Tibial nerve (tissue), 4 donors: ENCODE measurements around the gene JARID2. TPM values are rescaled to one million over a fixed set of nuclear protein-coding genes. Genes with fewer than 3 reads are reported as not detected.

Source experiments
- DNase-seq, 2 donors: peaks; one replicate each; pipeline ENCODE4 v3.0.0-alpha.2; 2019; ENCODE audit warnings: low spot score in 2 of 2
- H3K27ac ChIP-seq, 4 donors: fragments of 200-600 bp; sonication (generic) in 3 of 4; one replicate each; pipeline ENCODE4 v1.5.1; 2017 to 2019; ENCODE audit warnings: mild to moderate bottlenecking in 1 of 4
- H3K27me3 ChIP-seq, 2 donors: fragments of 200-600 bp; sonication (generic) in 1 of 2; one replicate each; pipeline versions ENCODE4 v1.5.1 to v1.6.0; 2017 to 2019
- H3K36me3 ChIP-seq, 3 donors: fragments of 200-600 bp; sonication (generic); one replicate each; pipeline ENCODE4 v1.5.1; 2018 to 2019
- H3K4me1 ChIP-seq, 4 donors: fragments of 200-600 bp; sonication (generic) in 3 of 4; one replicate each; pipeline ENCODE4 v1.5.1; 2017 to 2019
- H3K4me3 ChIP-seq, 4 donors: fragments of 200-600 bp; sonication (generic) in 3 of 4; one replicate each; pipeline ENCODE4 v1.5.1; 2017 to 2019; ENCODE audit warnings: mild to moderate bottlenecking in 1 of 4, moderate library complexity in 1 of 4
- H3K9me3 ChIP-seq, 4 donors: fragments of 200-600 bp; sonication (generic) in 3 of 4; one replicate each; pipeline ENCODE4 v1.5.1; 2017 to 2019
- EP300 ChIP-seq, 2 donors: sonication (generic); formaldehyde crosslinking; IDR thresholded peaks; one replicate each; pipeline ENCODE4 v1.6.1; 2017; ENCODE audit warnings: antibody characterized with exemption in 2 of 2, mild to moderate bottlenecking in 1 of 2
- POLR2A ChIP-seq, 2 donors: fragments of 450-650 bp; IDR thresholded peaks; one replicate each; pipeline ENCODE4 v1.6.1; 2017; ENCODE audit warnings: antibody characterized with exemption in 2 of 2, mild to moderate bottlenecking in 2 of 2, moderate library complexity in 2 of 2
- WGBS, 2 donors: methylation state at CpG; one replicate each; pipeline ENCODE4 v1.1.5; 2018; 5-methylcytosine and 5-hydroxymethylcytosine counted together
- total RNA-seq, 4 donors: library from RNA; depleted of rRNA; stranded (reverse); fragments of >200 nt; gene quantifications; one replicate each; pipeline ENCODE4 v1.1.0, GENCODE V29; 2016
- TF ChIP-seq, protein P1 (sequence below), 5 experiments: fragments of 200-600 bp in 3 of 5; fragments of 450-650 bp in 2 of 5; sonication (generic) in 3 of 5; IDR thresholded peaks; one replicate each; pipeline ENCODE4 v1.5.1; 2016 to 2019; ENCODE audit warnings: antibody characterized with exemption in 5 of 5, mild to moderate bottlenecking in 3 of 5, moderate library complexity in 2 of 5

Gene JARID2
- total RNA-seq, 4 donors from 2014 or later, result 9.0 to 26.1 (median 9.8) TPM

DNA sequence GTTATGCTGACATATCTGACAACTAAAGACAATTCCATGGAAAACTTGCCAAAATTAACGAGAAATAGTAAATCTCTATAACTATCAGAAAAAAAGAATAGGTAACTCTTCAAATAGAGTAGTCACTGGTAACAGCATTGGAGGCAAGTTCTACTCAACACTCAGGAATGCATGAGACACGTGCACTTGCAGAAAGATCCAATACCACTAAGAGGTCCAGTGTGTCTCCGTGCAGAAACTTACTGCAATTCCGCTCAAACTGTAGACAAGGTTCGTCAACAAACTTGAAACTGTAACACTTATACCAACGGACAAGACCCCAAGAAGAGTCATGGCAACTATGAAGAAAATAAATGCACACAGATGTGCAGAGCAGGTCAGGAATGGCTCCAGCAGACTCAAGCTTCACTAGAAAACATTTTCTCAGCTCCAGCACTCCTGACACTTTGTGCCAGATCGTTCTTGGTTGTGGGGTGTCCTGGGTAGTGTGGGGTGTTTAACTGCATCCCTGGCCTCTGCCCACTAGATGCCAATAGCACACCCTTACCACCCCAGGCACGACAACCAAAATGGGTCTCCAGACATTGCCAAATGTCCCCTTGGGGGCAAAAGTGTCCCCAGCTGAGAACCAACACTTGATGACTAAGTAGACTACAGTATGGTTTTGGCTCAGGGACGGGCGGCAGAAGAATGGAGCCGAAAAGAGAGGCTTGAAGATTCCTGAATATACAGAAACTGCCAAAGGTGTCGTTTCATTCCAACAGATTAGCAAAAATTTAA, 282.2 kb downstream of the JARID2 start:
- DNase-seq, result no peak

DNA sequence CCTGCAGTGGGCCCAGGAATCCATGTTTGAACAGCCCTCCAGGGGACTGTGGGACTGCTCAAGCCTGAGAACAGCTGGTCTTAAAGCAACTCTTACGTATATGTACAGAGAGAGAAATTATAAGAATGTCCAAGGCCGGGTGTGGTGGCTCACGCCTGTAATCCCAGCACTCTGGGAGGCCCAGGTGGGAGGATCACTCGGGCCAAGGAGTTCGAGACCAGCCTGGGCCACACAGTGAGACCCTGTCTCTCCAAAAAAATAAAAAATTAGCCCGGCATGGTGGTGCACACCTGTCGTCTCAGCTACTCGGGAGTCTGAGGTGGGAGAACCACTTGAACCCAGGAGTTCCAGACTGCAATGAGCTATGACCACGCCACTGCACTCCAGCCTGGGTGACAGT, 283.0 kb downstream of the JARID2 start:
- no peak overlapping the region for H3K27ac ChIP-seq
- H3K36me3 ChIP-seq, result peaks cover 0 to 84% (median 0%) of the 10 kb centered on the region in 3 donors
- H3K4me1 ChIP-seq, result no peaks in the 10 kb centered on the region
- H3K27me3 ChIP-seq, result no peaks in the 10 kb centered on the region
- peaks cover 0 to 3% (median 0%) of the 10 kb centered on the region in 4 donors for H3K9me3 ChIP-seq
- TF ChIP-seq EP300 (IDR thresholded peaks at IDR 0.05), result no peak
- no peak for TF ChIP-seq POLR2A (IDR thresholded peaks at IDR 0.05)
- TF ChIP-seq, protein P1, sequence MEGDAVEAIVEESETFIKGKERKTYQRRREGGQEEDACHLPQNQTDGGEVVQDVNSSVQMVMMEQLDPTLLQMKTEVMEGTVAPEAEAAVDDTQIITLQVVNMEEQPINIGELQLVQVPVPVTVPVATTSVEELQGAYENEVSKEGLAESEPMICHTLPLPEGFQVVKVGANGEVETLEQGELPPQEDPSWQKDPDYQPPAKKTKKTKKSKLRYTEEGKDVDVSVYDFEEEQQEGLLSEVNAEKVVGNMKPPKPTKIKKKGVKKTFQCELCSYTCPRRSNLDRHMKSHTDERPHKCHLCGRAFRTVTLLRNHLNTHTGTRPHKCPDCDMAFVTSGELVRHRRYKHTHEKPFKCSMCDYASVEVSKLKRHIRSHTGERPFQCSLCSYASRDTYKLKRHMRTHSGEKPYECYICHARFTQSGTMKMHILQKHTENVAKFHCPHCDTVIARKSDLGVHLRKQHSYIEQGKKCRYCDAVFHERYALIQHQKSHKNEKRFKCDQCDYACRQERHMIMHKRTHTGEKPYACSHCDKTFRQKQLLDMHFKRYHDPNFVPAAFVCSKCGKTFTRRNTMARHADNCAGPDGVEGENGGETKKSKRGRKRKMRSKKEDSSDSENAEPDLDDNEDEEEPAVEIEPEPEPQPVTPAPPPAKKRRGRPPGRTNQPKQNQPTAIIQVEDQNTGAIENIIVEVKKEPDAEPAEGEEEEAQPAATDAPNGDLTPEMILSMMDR (IDR thresholded peaks at IDR 0.05), result no peak
- H3K4me3 ChIP-seq, result no peak overlapping the region
- no peak for DNase-seq
- WGBS, 2 donors, result 93 to 97% methylated on average over 9 of the region's 9 CpGs

More for the DNA sequence above, 282.2 kb downstream of the JARID2 start:
- H3K9me3 ChIP-seq, result peaks cover 0 to 3% (median 0%) of the 10 kb centered on the region in 4 donors
- H3K27me3 ChIP-seq, result no peaks in the 10 kb centered on the region
- no peaks in the 10 kb centered on the region for H3K4me1 ChIP-seq
- TF ChIP-seq, protein P1 (IDR thresholded peaks at IDR 0.05), result no peak
- no peak for TF ChIP-seq POLR2A (IDR thresholded peaks at IDR 0.05)
- TF ChIP-seq EP300 (IDR thresholded peaks at IDR 0.05), result no peak
- no peak overlapping the region for H3K27ac ChIP-seq
- 93 to 94% methylated on average over 12 of the region's 12 CpGs for WGBS, 2 donors
- H3K4me3 ChIP-seq, result no peak overlapping the region
- peaks cover 0 to 87% (median 0%) of the 10 kb centered on the region in 3 donors for H3K36me3 ChIP-seq

DNA sequence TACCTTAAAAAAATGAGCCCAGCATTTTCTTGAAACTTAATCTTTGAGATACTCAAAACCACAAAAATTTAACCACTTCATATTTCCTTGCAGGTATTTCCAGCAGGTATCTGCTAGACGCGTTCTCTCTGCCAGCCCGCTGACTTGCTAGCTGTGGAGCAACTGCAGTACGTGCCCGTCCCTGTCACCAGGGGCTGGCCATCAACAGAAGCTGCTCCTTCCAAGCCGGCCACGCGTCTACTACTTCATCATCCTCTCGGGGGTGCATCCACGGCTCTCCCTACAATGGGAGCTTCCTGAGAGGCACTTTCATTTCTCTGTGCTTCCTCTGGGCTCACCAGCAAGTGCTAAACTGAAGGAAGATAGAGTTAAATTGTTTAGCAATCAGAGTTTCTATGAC, 284.5 kb downstream of the JARID2 start:
- Histone ChIP-seq H3K4me1 (no peaks in the 10 kb centered on the region), H3K9me3 (peaks cover 0 to 3% (median 0%) of the 10 kb centered on the region in 4 donors), H3K27ac (no peak overlapping the region), H3K4me3 (no peak overlapping the region), H3K36me3 (peaks cover 0 to 69% (median 0%) of the 10 kb centered on the region in 3 donors), H3K27me3 (no peaks in the 10 kb centered on the region)
- 94 to 95% methylated on average over 10 of the region's 10 CpGs for WGBS, 2 donors
- no peak for TF ChIP-seq EP300 (IDR thresholded peaks at IDR 0.05)
- TF ChIP-seq, protein P1 (IDR thresholded peaks at IDR 0.05), result no peak
- TF ChIP-seq POLR2A (IDR thresholded peaks at IDR 0.05), result no peak
- no peak for DNase-seq

DNA sequence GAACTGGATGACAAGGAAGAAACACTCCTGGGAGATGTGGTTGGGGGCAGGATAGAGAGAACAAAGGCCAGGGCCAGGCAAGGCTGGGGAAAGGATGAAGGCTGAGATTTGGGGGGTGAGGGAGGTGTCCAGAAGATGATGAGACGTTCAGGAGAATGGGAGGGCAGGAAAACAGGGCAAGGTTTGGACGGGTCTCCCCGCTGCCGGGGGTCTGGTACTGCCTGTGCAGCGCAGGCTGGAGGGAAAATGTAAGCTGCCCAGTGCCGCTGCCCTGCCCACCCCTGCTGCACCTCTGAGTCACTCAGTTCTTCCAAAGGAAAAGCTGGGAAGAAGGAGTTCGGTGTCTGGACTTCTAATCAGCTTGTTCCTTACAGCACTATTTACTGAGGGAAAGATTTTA, 286.1 kb downstream of the JARID2 start:
- H3K27me3 ChIP-seq, result no peaks in the 10 kb centered on the region
- H3K27ac ChIP-seq, result no peak overlapping the region
- peaks cover 0 to 58% (median 0%) of the 10 kb centered on the region in 3 donors for H3K36me3 ChIP-seq
- H3K9me3 ChIP-seq, result peaks cover 0 to 3% (median 0%) of the 10 kb centered on the region in 4 donors
- no peak for DNase-seq
- no peak overlapping the region for H3K4me3 ChIP-seq
- TF ChIP-seq EP300 (IDR thresholded peaks at IDR 0.05) (no peak), POLR2A (IDR thresholded peaks at IDR 0.05) (no peak)
- TF ChIP-seq, protein P1 (IDR thresholded peaks at IDR 0.05), result no peak
- 91 to 93% methylated on average over 7 of the region's 7 CpGs for WGBS, 2 donors
- no peaks in the 10 kb centered on the region for H3K4me1 ChIP-seq

DNA sequence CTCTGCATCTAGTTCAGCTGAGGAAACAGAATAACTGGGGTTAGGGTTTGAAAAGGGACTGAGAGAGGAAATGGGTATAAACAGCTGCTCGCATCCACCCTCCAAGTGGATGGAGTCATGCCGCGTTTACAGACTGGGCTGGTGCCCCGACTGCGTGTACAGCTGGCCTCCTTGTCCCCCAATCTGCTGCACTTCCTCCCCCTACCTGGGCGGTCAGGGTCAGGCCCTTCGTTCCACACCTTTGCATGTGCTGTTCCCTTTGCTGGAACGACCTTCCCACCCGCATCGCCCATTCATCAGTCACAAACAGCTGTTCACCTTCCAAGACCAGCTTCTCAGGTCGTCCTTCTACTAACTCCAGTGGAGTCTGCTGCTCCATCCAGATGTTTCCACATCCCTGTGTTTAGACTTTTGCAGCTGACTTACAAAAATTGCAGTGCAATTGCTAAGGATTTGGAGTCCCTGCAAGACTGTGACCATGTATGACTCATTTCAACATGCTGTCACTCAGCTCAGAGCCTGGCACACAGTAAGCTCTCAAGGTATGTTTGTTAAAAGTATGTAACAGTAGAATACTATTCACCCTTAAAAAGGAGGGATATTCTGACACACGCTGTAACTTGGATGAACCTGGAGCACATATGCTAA, 287.6 kb downstream of the JARID2 start:
- Histone ChIP-seq H3K9me3 (peaks cover 0 to 2% (median 0%) of the 10 kb centered on the region in 4 donors), H3K36me3 (peaks cover 0 to 48% (median 0%) of the 10 kb centered on the region in 3 donors), H3K27ac (no peak overlapping the region), H3K27me3 (no peaks in the 10 kb centered on the region), H3K4me3 (no peak overlapping the region), H3K4me1 (no peaks in the 10 kb centered on the region)
- TF ChIP-seq, protein P1 (IDR thresholded peaks at IDR 0.05), result no peak
- TF ChIP-seq EP300 (IDR thresholded peaks at IDR 0.05) (no peak), POLR2A (IDR thresholded peaks at IDR 0.05) (no peak)
- 90 to 97% methylated on average over 12 of the region's 12 CpGs for WGBS, 2 donors
- no peak for DNase-seq
